HL-60/S4 treated with retinoic acid at 250 ng/mL for 4 days and 3 days (cell line): ENCODE data around the gene CCDC82.

Source experiments
- in situ Hi-C: fragments of 300-500 bp; cut with MboI; formaldehyde crosslinking; loops from 2 replicates; pipeline ENCODE4 v1.7.0; 2022; ENCODE audit warnings: low sequenced_read_pairs

Gene CCDC82

GRCh38 chr11:96366024-96366423 lies 23.7 kb downstream of the CCDC82 start:
- in situ Hi-C loops = no loop called here

- in situ Hi-C loops = no loop called here
Measured at GRCh38 chr11:96365493-96365892, 24.2 kb downstream of the CCDC82 start.

- in situ Hi-C loops = no loop called here
Measured at GRCh38 chr11:96361778-96362177, 27.9 kb downstream of the CCDC82 start.

GRCh38 chr11:96358321-96358720 lies 31.4 kb downstream of the CCDC82 start:
- in situ Hi-C loops = no loop called here

- in situ Hi-C loops = no loop called here
Measured at GRCh38 chr11:96357794-96358193, 31.9 kb downstream of the CCDC82 start.

- in situ Hi-C loops = no loop called here
Measured at GRCh38 chr11:96356848-96357247, 32.9 kb downstream of the CCDC82 start.

GRCh38 chr11:96342961-96343711 lies 46.6 kb downstream of the CCDC82 start, which contains the start of gene MAML2:
TSS of gene MAML2 (minus strand) at chr11:96343195. CDS start at chr11:96341895, 1,300 bp downstream.
- in situ Hi-C loops = no loop called here

GRCh38 chr11:96342014-96342960 lies 47.4 kb downstream of the CCDC82 start:
- in situ Hi-C loops = no loop called here

- in situ Hi-C loops = no loop called here
Measured at GRCh38 chr11:96341211-96342013, 48.3 kb downstream of the CCDC82 start.

GRCh38 chr11:96340555-96340885 lies 49.2 kb downstream of the CCDC82 start:
- in situ Hi-C loops = no loop called here

- in situ Hi-C loops = no loop called here
Measured at GRCh38 chr11:96339706-96340554, 49.8 kb downstream of the CCDC82 start.

GRCh38 chr11:96338910-96339705 lies 50.6 kb downstream of the CCDC82 start:
- in situ Hi-C loops = no loop called here

GRCh38 chr11:96337541-96338431 lies 51.9 kb downstream of the CCDC82 start:
- in situ Hi-C loops = no loop called here

GRCh38 chr11:96335388-96335787 lies 54.3 kb downstream of the CCDC82 start:
- in situ Hi-C loops = no loop called here

GRCh38 chr11:96334219-96334618 lies 55.5 kb downstream of the CCDC82 start:
- in situ Hi-C loops = no loop called here

GRCh38 chr11:96333191-96333719 lies 56.5 kb downstream of the CCDC82 start:
- in situ Hi-C loops = no loop called here

- in situ Hi-C loops = no loop called here
Measured at GRCh38 chr11:96332126-96332771, 57.5 kb downstream of the CCDC82 start.

GRCh38 chr11:96331699-96332116 lies 58.0 kb downstream of the CCDC82 start:
- in situ Hi-C loops = no loop called here
